K562 (cell line): ENCODE data around the gene TMEM144. TPM values are rescaled to one million over a fixed set of nuclear protein-coding genes. Genes with fewer than 3 reads are reported as not detected.

Experiments used
- DEAF1 ChIP-seq: fragments of 450-650 bp; formaldehyde crosslinking; IDR thresholded peaks from 2 replicates; pipeline ENCODE4 v1.4.0; 2020; ENCODE audit warnings: mild to moderate bottlenecking, moderate library complexity
- MEF2D ChIP-seq: conservative IDR thresholded peaks from 2 replicates; pipeline ENCODE4 v1.6.1; 2016; ENCODE audit warnings: low read depth, missing genetic modification characterization, missing compliant biosample characterization
- RAD21 ChIP-seq, 2 experiments: fragments of 250-450 bp in 1 of 2; fragments of 450-650 bp in 1 of 2; sonication (Bioruptor Pico) in 1 of 2; formaldehyde crosslinking in 1 of 2; IDR thresholded peaks in 1 of 2; conservative IDR thresholded peaks in 1 of 2; 2 replicates each; pipeline versions ENCODE4 v1.4.0 to v1.8.0; 2020 to 2022; ENCODE audit warnings: mild to moderate bottlenecking in 2 of 2, moderate library complexity in 1 of 2
- TAL1 ChIP-seq: fragments of 450-650 bp; IDR thresholded peaks from 2 replicates; pipeline ENCODE4 v1.6.1; 2016; ENCODE audit warnings: mild to moderate bottlenecking
- ZNF134 ChIP-seq: fragments of 250-450 bp; sonication (Bioruptor Pico); conservative IDR thresholded peaks from 2 replicates; pipeline ENCODE4 v1.4.0; 2020
- ZNF354B ChIP-seq: fragments of 250-450 bp; sonication (Bioruptor Pico); IDR thresholded peaks from 2 replicates; pipeline ENCODE4 v1.4.0; 2020
- ZNF592 ChIP-seq: fragments of 450-650 bp; IDR thresholded peaks from 2 replicates; pipeline ENCODE4 v1.6.1; 2017; ENCODE audit warnings: antibody characterized with exemption, mild to moderate bottlenecking
- polyA plus RNA-seq, 8 experiments: library from polyadenylated mRNA; depleted of rRNA in 4 of 8; stranded (reverse) in 5 of 8; unstranded in 3 of 8; fragments of >200 nt; fragmentation: Nextera tagmentation in 2 of 8; fragmentation: Illumina TruSeq in 1 of 8; extraction: Ambion mirVana in 2 of 8; extraction: Trizol in 1 of 8; gene quantifications; 2 replicates each; pipeline versions ENCODE4 v1.2.1 to v1.2.3, GENCODE V29; 2011 to 2014; ENCODE audit warnings: inconsistent platforms in 1 of 8, missing spikeins in 1 of 8
- total RNA-seq, 7 experiments: library from RNA; depleted of rRNA in 6 of 7; stranded (reverse); fragments of >200 nt in 6 of 7; fragmentation: Illumina TruSeq in 2 of 7; extraction: Trizol in 2 of 7; gene quantifications; 2 replicates each; pipeline versions ENCODE4 v1.2.1 to v1.2.3, GENCODE V29; 2011 to 2021; ENCODE audit warnings: low replicate concordance in 1 of 7
- TF ChIP-seq, protein P1 (sequence below), 3 experiments: IDR thresholded peaks in 2 of 3; conservative IDR thresholded peaks in 1 of 3; 2 replicates each; pipeline ENCODE4 v1.5.1; 2011 to 2012; ENCODE audit warnings: low read length in 3 of 3, mild to moderate bottlenecking in 3 of 3, control low read depth in 2 of 3, improper control_type of control experiment in 1 of 3, inconsistent platforms in 1 of 3, low read depth in 1 of 3, mixed read lengths in 1 of 3, moderate library complexity in 1 of 3; ENCODE audit not compliant: insufficient read depth in 2 of 3

Gene TMEM144
- total and polyA plus RNA-seq, 9 of the 15 experiments (the other 6 are each of a cell fraction or from before 2014, with no cell fraction given) = 4.0 to 12.0 (median 6.1) TPM

- TF ChIP-seq TAL1 = peak; percentile 15; the same call in 1 of the 2 replicates
- peak; percentile 75 for TF ChIP-seq DEAF1
- TF ChIP-seq, protein P1, sequence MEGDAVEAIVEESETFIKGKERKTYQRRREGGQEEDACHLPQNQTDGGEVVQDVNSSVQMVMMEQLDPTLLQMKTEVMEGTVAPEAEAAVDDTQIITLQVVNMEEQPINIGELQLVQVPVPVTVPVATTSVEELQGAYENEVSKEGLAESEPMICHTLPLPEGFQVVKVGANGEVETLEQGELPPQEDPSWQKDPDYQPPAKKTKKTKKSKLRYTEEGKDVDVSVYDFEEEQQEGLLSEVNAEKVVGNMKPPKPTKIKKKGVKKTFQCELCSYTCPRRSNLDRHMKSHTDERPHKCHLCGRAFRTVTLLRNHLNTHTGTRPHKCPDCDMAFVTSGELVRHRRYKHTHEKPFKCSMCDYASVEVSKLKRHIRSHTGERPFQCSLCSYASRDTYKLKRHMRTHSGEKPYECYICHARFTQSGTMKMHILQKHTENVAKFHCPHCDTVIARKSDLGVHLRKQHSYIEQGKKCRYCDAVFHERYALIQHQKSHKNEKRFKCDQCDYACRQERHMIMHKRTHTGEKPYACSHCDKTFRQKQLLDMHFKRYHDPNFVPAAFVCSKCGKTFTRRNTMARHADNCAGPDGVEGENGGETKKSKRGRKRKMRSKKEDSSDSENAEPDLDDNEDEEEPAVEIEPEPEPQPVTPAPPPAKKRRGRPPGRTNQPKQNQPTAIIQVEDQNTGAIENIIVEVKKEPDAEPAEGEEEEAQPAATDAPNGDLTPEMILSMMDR (IDR thresholded peaks at IDR 0.05 in 2 of 3, conservative IDR thresholded peaks at IDR 0.05 in 1 of 3; ENCODE audit: insufficient read depth in 2 of 3, low read depth in 1 of 3, low read length in 3 of 3) = peak; percentile 44 to 69 (median 64); a peak in 5 of 6 replicates
- peak; percentile 64 to 70 for TF ChIP-seq RAD21 (CRISPR knock-in tag; conservative IDR thresholded peaks at IDR 0.05 in 1 of 2, IDR thresholded peaks at IDR 0.05 in 1 of 2)
- TF ChIP-seq MEF2D (tag) = 0 out of 2 replicates have a peak, but pooled peaks have one; percentile 35
- no peak for TF ChIP-seq ZNF592
- no peak for TF ChIP-seq ZNF354B (CRISPR knock-in tag)
- no peak for TF ChIP-seq ZNF134 (CRISPR knock-in tag)
- TF ChIP-seq, all 486 proteins: peak for 8
Observed at GRCh38 chr4:158172261-158173258, 37.7 kb upstream of the TMEM144 start, which contains the start of gene GASK1B (continued).
